Mesenchymal stem cell (in vitro differentiated cells and primary cell): ENCODE results near the gene PKHD1.

ENCODE experiments used
- DNase-seq: peaks from one replicate; pipeline ENCODE4 v3.0.0-alpha.2; 2013
- H2AFZ ChIP-seq: one replicate; pipeline ENCODE4 v1.6.1; 2013; ENCODE audit warnings: low read depth, mild to moderate bottlenecking, control low read depth, inconsistent platforms, low read length, moderate library complexity
- H2AK5ac ChIP-seq: 2 replicates; pipeline ENCODE4 v1.6.1; 2013; ENCODE audit warnings: low read length, moderate library complexity, mild to moderate bottlenecking, inconsistent platforms; ENCODE audit not compliant: severe bottlenecking
- H2BK120ac ChIP-seq: one replicate; pipeline ENCODE4 v1.6.1; 2013; ENCODE audit warnings: low read depth, mild to moderate bottlenecking, inconsistent platforms, low read length, moderate library complexity
- H2BK12ac ChIP-seq, 2 experiments: one replicate each; pipeline ENCODE4 v1.6.1; 2013; ENCODE audit warnings: inconsistent platforms in 2 of 2, low read length in 2 of 2, mild to moderate bottlenecking in 2 of 2, moderate library complexity in 2 of 2, control low read depth in 1 of 2
- H2BK15ac ChIP-seq: one replicate; pipeline ENCODE4 v1.6.1; 2013; ENCODE audit warnings: mild to moderate bottlenecking, low read depth, inconsistent platforms; ENCODE audit not compliant: poor library complexity, severe bottlenecking
- H2BK5ac ChIP-seq: 2 replicates; pipeline ENCODE4 v1.6.1; 2013; ENCODE audit warnings: low read depth, mild to moderate bottlenecking, low read length, control low read depth, inconsistent platforms; ENCODE audit not compliant: poor library complexity, severe bottlenecking
- H3K14ac ChIP-seq, 2 experiments: one replicate each; pipeline ENCODE4 v1.6.1; 2013; ENCODE audit warnings: inconsistent platforms in 2 of 2, low read length in 2 of 2, control low read depth in 1 of 2, mild to moderate bottlenecking in 1 of 2, moderate library complexity in 1 of 2
- H3K18ac ChIP-seq, 2 experiments: one replicate each; pipeline ENCODE4 v1.6.1; 2013; ENCODE audit warnings: inconsistent platforms in 2 of 2, low read length in 2 of 2, control low read depth in 1 of 2, low read depth in 1 of 2, mild to moderate bottlenecking in 1 of 2
- H3K23ac ChIP-seq, 2 experiments: one replicate each; pipeline ENCODE4 v1.6.1; 2013; ENCODE audit warnings: inconsistent platforms in 2 of 2, low read length in 2 of 2, mild to moderate bottlenecking in 2 of 2, moderate library complexity in 2 of 2, control low read depth in 1 of 2
- H3K27ac ChIP-seq: 2 replicates; pipeline ENCODE4 v1.5.1; 2013; ENCODE audit warnings: mild to moderate bottlenecking, moderate library complexity, low read length, control low read depth, inconsistent platforms; ENCODE audit not compliant: poor library complexity, severe bottlenecking
- H3K27me3 ChIP-seq, 2 experiments: 2 replicates each; pipeline versions ENCODE4 v1.6.1 to v1.7.0; 2013; ENCODE audit warnings: low read length in 2 of 2, mild to moderate bottlenecking in 2 of 2, moderate library complexity in 2 of 2, control low read depth in 1 of 2, inconsistent platforms in 1 of 2; ENCODE audit not compliant: control insufficient read depth in 1 of 2, insufficient read depth in 1 of 2
- H3K36me3 ChIP-seq, 2 experiments: 2 replicates each; pipeline versions ENCODE4 v1.6.1 to v1.7.0; 2013; ENCODE audit warnings: low read length in 2 of 2, control low read depth in 1 of 2, inconsistent platforms in 1 of 2, low read depth in 1 of 2, mild to moderate bottlenecking in 1 of 2; ENCODE audit not compliant: insufficient read depth in 2 of 2, control insufficient read depth in 1 of 2
- H3K4ac ChIP-seq, 2 experiments: one replicate each; pipeline ENCODE4 v1.6.1; 2013; ENCODE audit warnings: inconsistent platforms in 2 of 2, low read length in 2 of 2, mild to moderate bottlenecking in 2 of 2, moderate library complexity in 2 of 2, control low read depth in 1 of 2, low read depth in 1 of 2
- H3K4me1 ChIP-seq: 2 replicates; pipeline ENCODE4 v1.6.1; 2013; ENCODE audit warnings: low read depth, low read length, control low read depth; ENCODE audit not compliant: control insufficient read depth, insufficient read depth
- H3K4me2 ChIP-seq: 2 replicates; pipeline ENCODE4 v1.6.1; 2013; ENCODE audit warnings: low read length, mild to moderate bottlenecking, inconsistent platforms; ENCODE audit not compliant: poor library complexity, severe bottlenecking
- H3K4me3 ChIP-seq, 2 experiments: 2 replicates each; pipeline versions ENCODE4 v1.5.1 to v1.7.0; 2013; ENCODE audit warnings: low read length in 2 of 2, mild to moderate bottlenecking in 2 of 2, control low read depth in 1 of 2, low read depth in 1 of 2; ENCODE audit not compliant: insufficient read depth in 1 of 2
- H3K79me1 ChIP-seq: replicated peaks from 2 replicates; pipeline ENCODE4 v1.6.1; 2013; ENCODE audit warnings: mild to moderate bottlenecking, control low read depth, low read length, inconsistent platforms; ENCODE audit not compliant: poor library complexity, severe bottlenecking
- H3K9ac ChIP-seq: 2 replicates; pipeline ENCODE4 v1.7.0; 2013; ENCODE audit warnings: mild to moderate bottlenecking, low read length, moderate library complexity
- H3K9me3 ChIP-seq: 2 replicates; pipeline ENCODE4 v1.7.0; 2013; ENCODE audit warnings: mild to moderate bottlenecking, low read length; ENCODE audit not compliant: control insufficient read depth
- H4K8ac ChIP-seq: one replicate; pipeline ENCODE4 v1.6.1; 2013; ENCODE audit warnings: inconsistent platforms, mild to moderate bottlenecking, low read length, moderate library complexity
- H4K91ac ChIP-seq: one replicate; pipeline ENCODE4 v1.6.1; 2013; ENCODE audit warnings: mild to moderate bottlenecking, low read length, inconsistent platforms
- WGBS: methylation state at CpG from one replicate; pipeline ENCODE4 v1.1.7; 2013; ENCODE audit warnings: mixed read lengths; 5-methylcytosine and 5-hydroxymethylcytosine counted together

The PKHD1 gene

GRCh38 chr6:51618563-51618962, 468.9 kb downstream of the PKHD1 start:
- Histone ChIP-seq H3K4me2 (no peak overlapping the region), H2AK5ac (no peak overlapping the region), H3K79me1 (no peaks in the 10 kb centered on the region), H2BK120ac (no peak overlapping the region), H4K91ac (no peak overlapping the region), H3K9ac (no peak overlapping the region), H3K9me3 (no peaks in the 10 kb centered on the region), H3K27ac (no peak overlapping the region), H4K8ac (no peak overlapping the region), H3K4me1 (peaks cover 4% of the 10 kb centered on the region), H2BK12ac (no peak overlapping the region), H3K4me3 (no peak overlapping the region), H3K18ac (no peak overlapping the region), H3K14ac (no peak overlapping the region), H3K4ac (no peak overlapping the region), H3K27me3 (no peaks in the 10 kb centered on the region), H2AFZ (no peak overlapping the region), H3K36me3 (no peaks in the 10 kb centered on the region), H2BK15ac (no peak overlapping the region), H3K23ac (no peak overlapping the region), H2BK5ac (no peak overlapping the region)
- no peak for DNase-seq

- H3K36me3 ChIP-seq: no peaks in the 10 kb centered on the region
- no peak overlapping the region for H4K91ac ChIP-seq
- H3K14ac ChIP-seq: no peak overlapping the region
- no peak overlapping the region for H3K27ac ChIP-seq
- H2BK12ac ChIP-seq: no peak overlapping the region
- peaks cover 4% of the 10 kb centered on the region for H3K4me1 ChIP-seq
- no peak overlapping the region for H3K18ac ChIP-seq
- H3K9me3 ChIP-seq: no peaks in the 10 kb centered on the region
- no peaks in the 10 kb centered on the region for H3K79me1 ChIP-seq
- H2BK120ac ChIP-seq: no peak overlapping the region
- H3K9ac ChIP-seq: no peak overlapping the region
- H3K4me2 ChIP-seq: no peak overlapping the region
- DNase-seq: no peak
- H3K27me3 ChIP-seq: no peaks in the 10 kb centered on the region
- no peak overlapping the region for H2AFZ ChIP-seq
- H4K8ac ChIP-seq: no peak overlapping the region
- 90% methylated on average over 2 of the region's 2 CpGs for WGBS
- H2BK5ac ChIP-seq: no peak overlapping the region
- H3K4me3 ChIP-seq: no peak overlapping the region
- no peak overlapping the region for H3K4ac ChIP-seq
- no peak overlapping the region for H2BK15ac ChIP-seq
- H2AK5ac ChIP-seq: no peak overlapping the region
- H3K23ac ChIP-seq: no peak overlapping the region
These were observed 469.7 kb downstream of the PKHD1 start for GRCh38 chr6:51617751-51618150.

- DNase-seq: no peak
- Histone ChIP-seq H3K4ac (no peak overlapping the region), H4K91ac (no peak overlapping the region), H3K23ac (no peak overlapping the region), H2AK5ac (no peak overlapping the region), H3K79me1 (no peaks in the 10 kb centered on the region), H2BK5ac (no peak overlapping the region), H3K36me3 (no peaks in the 10 kb centered on the region), H2BK12ac (no peak overlapping the region), H2BK120ac (no peak overlapping the region), H2BK15ac (no peak overlapping the region), H3K4me2 (no peak overlapping the region), H3K9ac (no peak overlapping the region), H3K27me3 (no peaks in the 10 kb centered on the region), H3K9me3 (no peaks in the 10 kb centered on the region), H3K4me3 (no peak overlapping the region), H3K14ac (no peak overlapping the region), H2AFZ (no peak overlapping the region), H3K27ac (no peak overlapping the region), H3K4me1 (peaks cover 4% of the 10 kb centered on the region), H4K8ac (no peak overlapping the region), H3K18ac (no peak overlapping the region)
- WGBS: 100% methylated on average over 1 of the region's 1 CpG
These were observed 471.2 kb downstream of the PKHD1 start for GRCh38 chr6:51616243-51616642.

- H3K4me2 ChIP-seq: no peak overlapping the region
- no peak overlapping the region for H2AK5ac ChIP-seq
- H4K91ac ChIP-seq: no peak overlapping the region
- no peak overlapping the region for H3K14ac ChIP-seq
- H2BK120ac ChIP-seq: no peak overlapping the region
- H2BK12ac ChIP-seq: no peak overlapping the region
- H3K4me1 ChIP-seq: peaks cover 4% of the 10 kb centered on the region
- H2BK15ac ChIP-seq: no peak overlapping the region
- H3K9me3 ChIP-seq: no peaks in the 10 kb centered on the region
- no peak for DNase-seq
- H2BK5ac ChIP-seq: no peak overlapping the region
- no peak overlapping the region for H3K9ac ChIP-seq
- H3K27me3 ChIP-seq: no peaks in the 10 kb centered on the region
- H3K4ac ChIP-seq: no peak overlapping the region
- H2AFZ ChIP-seq: no peak overlapping the region
- H3K27ac ChIP-seq: no peak overlapping the region
- H4K8ac ChIP-seq: no peak overlapping the region
- H3K79me1 ChIP-seq: no peaks in the 10 kb centered on the region
- no peak overlapping the region for H3K18ac ChIP-seq
- no peak overlapping the region for H3K23ac ChIP-seq
- no peak overlapping the region for H3K4me3 ChIP-seq
- no peaks in the 10 kb centered on the region for H3K36me3 ChIP-seq
These were observed 472.7 kb downstream of the PKHD1 start for GRCh38 chr6:51614725-51615124.
